Lung (tissue), 12 donors: ENCODE results near the gene RARRES2. TPM values are rescaled to one million over a fixed set of nuclear protein-coding genes. Genes with fewer than 3 reads are reported as not detected.

Experiments used
- ATAC-seq: fragments of 200-7000 bp; cut with Tn5 transposase; one replicate; pipeline ENCODE4 v1.9.1; 2020; ENCODE audit warnings: moderate number of reproducible peaks; ENCODE audit not compliant: insufficient read depth, low FRiP score
- DNase-seq, 3 donors: peaks; one replicate each; pipeline ENCODE4 v3.0.0-alpha.2; 2013 to 2017
- H3K27ac ChIP-seq, 2 donors: one replicate each; pipeline ENCODE4 v1.5.1; 2013; ENCODE audit warnings: mild to moderate bottlenecking in 2 of 2, moderate library complexity in 2 of 2, control low read depth in 1 of 2, inconsistent platforms in 1 of 2, low read depth in 1 of 2, low read length in 1 of 2
- H3K27me3 ChIP-seq, 3 donors: one replicate each; pipeline ENCODE4 v1.5.1; 2013; ENCODE audit warnings: low read length in 2 of 3; ENCODE audit not compliant: control insufficient read depth in 3 of 3, insufficient read depth in 3 of 3
- H3K36me3 ChIP-seq, 4 donors: one replicate each; pipeline ENCODE4 v1.5.1; 2013; ENCODE audit warnings: low read length in 4 of 4, mild to moderate bottlenecking in 1 of 4, moderate library complexity in 1 of 4; ENCODE audit not compliant: control insufficient read depth in 4 of 4, insufficient read depth in 4 of 4
- H3K4me1 ChIP-seq, 5 donors: one replicate each; pipeline ENCODE4 v1.5.1; 2013; ENCODE audit warnings: low read length in 5 of 5, mild to moderate bottlenecking in 2 of 5, moderate library complexity in 1 of 5; ENCODE audit not compliant: control insufficient read depth in 5 of 5, insufficient read depth in 5 of 5
- H3K4me3 ChIP-seq: one replicate; pipeline ENCODE4 v1.5.1; 2013; ENCODE audit warnings: mild to moderate bottlenecking, control low read depth, moderate library complexity
- H3K9ac ChIP-seq, 2 donors: one replicate each; pipeline ENCODE4 v1.5.1; 2013; ENCODE audit warnings: low read length in 2 of 2, control low read depth in 1 of 2; ENCODE audit not compliant: insufficient read depth in 1 of 2
- H3K9me3 ChIP-seq, 4 donors: one replicate each; pipeline ENCODE4 v1.5.1; 2013; ENCODE audit warnings: low read length in 3 of 4, mild to moderate bottlenecking in 1 of 4, moderate library complexity in 1 of 4; ENCODE audit not compliant: control insufficient read depth in 4 of 4, insufficient read depth in 3 of 4
- CTCF ChIP-seq: IDR thresholded peaks from 2 replicates; pipeline ENCODE4 v1.5.1; 2012; ENCODE audit warnings: mild to moderate bottlenecking; ENCODE audit errors: control extremely low read depth, extremely low read depth
- WGBS, 2 donors: extraction: QIAGEN DNeasy Blood & Tissue Kit; methylation state at CpG; one replicate each; pipeline ENCODE4 v1.1.7; 2013; 5-methylcytosine and 5-hydroxymethylcytosine counted together
- polyA plus RNA-seq, 2 donors: library from polyadenylated mRNA; stranded (reverse); fragments of 200-250 nt; gene quantifications; one replicate each; pipeline ENCODE4 v1.2.1, GENCODE V29; 2013
- total RNA-seq, 2 donors: library from RNA; depleted of rRNA in 1 of 2; stranded (reverse); fragments of >200 nt in 1 of 2; gene quantifications; one replicate each; pipeline ENCODE4 v1.2.1, GENCODE V29; 2014 to 2021
- donor health status: control.
- donor health status: control.
- donor health status: Bipolar disorder and iron deficiency.
- donor health status: healthy.
- donor health status: DM: yes; HTN: yes; CAD: no.

Gene RARRES2
- total and polyA plus RNA-seq, 4 donors = 123 to 212 (median 163) TPM

DNA sequence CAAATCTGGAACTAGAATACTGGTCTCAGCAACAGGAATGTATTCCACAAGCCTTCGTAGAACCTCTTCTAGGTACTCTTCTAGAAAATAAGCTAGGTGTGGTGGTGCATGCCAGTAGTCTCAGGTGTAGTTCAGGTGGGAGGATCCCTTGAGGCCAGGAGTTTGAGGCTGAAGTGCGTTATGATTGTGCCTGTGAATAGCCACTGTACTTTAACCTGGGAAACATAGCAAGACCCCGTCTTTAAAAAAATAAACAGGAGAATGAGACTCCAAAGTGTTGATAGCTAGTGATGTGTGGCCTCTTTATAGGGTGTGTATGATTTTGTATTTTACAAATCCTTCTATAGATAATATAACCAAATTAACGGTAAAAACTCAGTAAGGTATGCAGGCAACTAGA is 36.2 kb upstream of the RARRES2 start:
- Histone ChIP-seq H3K27me3 (no peaks in the 10 kb centered on the region), H3K4me1 (peaks cover 0 to 31% (median 12%) of the 10 kb centered on the region in 5 donors), H3K4me3 (no peak overlapping the region), H3K36me3 (peaks cover 0 to 19% (median 14%) of the 10 kb centered on the region in 4 donors), H3K9ac (no peak overlapping the region), H3K9me3 (no peaks in the 10 kb centered on the region), H3K27ac (peak overlapping the region in 1 of 2 donors; percentile 53)
- ATAC-seq (no peak), DNase-seq (no peak)
- TF ChIP-seq CTCF = no peak
- WGBS, 2 donors = 46 to 56% methylated on average over 4 of the region's 4 CpGs

DNA sequence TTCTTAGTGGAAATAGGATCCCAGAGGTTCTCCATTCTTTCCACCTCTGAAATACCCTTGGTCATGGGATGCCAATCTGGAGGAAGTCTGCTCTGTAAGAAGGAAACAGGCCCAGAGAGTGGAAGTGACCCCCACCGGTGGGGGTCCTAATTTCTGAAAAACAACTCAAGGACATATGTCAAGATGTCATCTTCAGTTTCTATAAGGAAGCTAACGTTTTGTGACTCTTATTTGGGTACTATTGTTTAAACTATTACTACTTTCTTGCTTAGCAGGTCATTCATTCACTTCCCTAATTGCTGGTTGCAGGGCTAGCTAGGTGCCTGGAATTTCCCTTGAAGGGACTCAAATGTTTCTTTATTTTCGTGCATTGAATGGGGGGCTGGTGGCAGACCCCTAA is 35.8 kb upstream of the RARRES2 start:
- H3K9ac ChIP-seq = no peak overlapping the region

DNA sequence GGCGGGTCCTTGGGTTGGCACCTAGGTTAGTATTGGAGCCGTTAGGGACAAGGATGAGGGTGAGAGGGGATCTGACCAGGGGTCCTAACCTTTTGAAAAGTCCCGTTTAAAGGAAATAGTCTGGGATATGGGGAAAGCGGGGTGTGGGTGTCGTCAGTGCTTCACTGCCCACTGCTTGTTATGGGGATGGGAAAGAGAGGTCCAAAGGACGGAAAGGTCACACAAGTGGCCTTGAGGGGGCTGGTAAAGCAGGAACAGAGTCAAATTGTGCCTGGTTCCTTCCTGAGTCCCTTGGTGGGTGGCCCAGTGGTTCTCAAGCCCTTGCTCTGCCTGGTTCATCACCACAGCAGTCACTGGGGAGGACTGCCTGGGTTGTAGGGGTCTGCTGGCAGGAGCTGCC is 35.1 kb upstream of the RARRES2 start:
- no peak for ATAC-seq
- Histone ChIP-seq H3K4me3 (no peak overlapping the region), H3K4me1 (peaks cover 0 to 26% (median 13%) of the 10 kb centered on the region in 5 donors), H3K36me3 (peaks cover 0 to 25% (median 19%) of the 10 kb centered on the region in 4 donors), H3K27ac (no peak overlapping the region), H3K9me3 (no peaks in the 10 kb centered on the region), H3K9ac (no peak overlapping the region), H3K27me3 (no peaks in the 10 kb centered on the region)
- DNase-seq = no peak
- WGBS, 2 donors = 76 to 81% methylated on average over 6 of the region's 6 CpGs
- no peak for TF ChIP-seq CTCF

More for the DNA sequence above, 35.8 kb upstream of the RARRES2 start:
- Histone ChIP-seq H3K27me3 (no peaks in the 10 kb centered on the region), H3K4me3 (no peak overlapping the region), H3K9me3 (no peaks in the 10 kb centered on the region), H3K4me1 (peaks cover 0 to 28% (median 13%) of the 10 kb centered on the region in 5 donors), H3K36me3 (peaks cover 0 to 19% (median 17%) of the 10 kb centered on the region in 4 donors), H3K27ac (no peak overlapping the region)
- no peak for TF ChIP-seq CTCF
- DNase-seq (no peak), ATAC-seq (no peak)
- 15 to 36% methylated on average over 3 of the region's 3 CpGs for WGBS, 2 donors
